ENCODE measurements around the gene RPL6. TPM values are rescaled to one million over a fixed set of nuclear protein-coding genes. Genes with fewer than 3 reads are reported as not detected.
A peak's percentile ranks its signal among the peaks of the same experiment; 100 is the strongest.

Gene RPL6
- polyA plus RNA-seq, 1 of the 3 experiments (the other 2 are of a cell fraction): 2,073 TPM

GRCh38 chr12:112386726-112387125 is 22.7 kb downstream of the RPL6 start:
- Histone ChIP-seq H2AFZ (ENCODE audit: low read depth) (peak overlapping the region; percentile 91), H4K20me1 (ENCODE audit: insufficient read depth) (no peaks in the 10 kb centered on the region), H3K4me2 (no peak overlapping the region), H3K9me3 (no peaks in the 10 kb centered on the region), H3K9ac (no peak overlapping the region), H3K4me3 (ENCODE audit: low read depth in 2 of 2, low read length in 1 of 2) (no peak overlapping the region), H3K36me3 (replicated peaks in 1 of 2; ENCODE audit: control insufficient read depth in 1 of 2, insufficient read depth in 2 of 2, low read length in 1 of 2) (no peaks in the 10 kb centered on the region), H3K79me2 (ENCODE audit: insufficient read depth) (peaks cover 4% of the 10 kb centered on the region; the same call in 1 of the 2 replicates), H3K27me3 (ENCODE audit: insufficient read depth) (no peaks in the 10 kb centered on the region), H3F3A (replicated peaks; ENCODE audit: insufficient read depth) (no peaks in the 10 kb centered on the region), H3K9me2 (no peaks in the 10 kb centered on the region), H3K4me1 (ENCODE audit: control insufficient read depth in 1 of 2, insufficient read depth in 2 of 2, low read depth in 1 of 2, low read length in 1 of 2) (no peaks in the 10 kb centered on the region; a peak in 1 of 4 replicates), H3K27ac (ENCODE audit: low read depth in 2 of 2, low read length in 1 of 2) (no peak overlapping the region; a peak in 1 of 4 replicates)
- DNase-seq: no peak
- WGBS (ENCODE audit: low lambda C conversion rate): 94% methylated on average over 3 of the region's 3 CpGs
- ChIA-PET POLR2A (interaction anchor here (0.6 to 2.0 kb wide), 2 partner anchors 86 to 189 kb away, joined by 3 to 7 read pairs; no protein-coding TSS in a partner anchor), CTCF (interaction anchor here (0.8 to 2.4 kb wide), 40 partner anchors 8 to 544 kb away, joined by 3 to 82 read pairs (median 4); partner anchors contain the start of genes ERP29, MAPKAPK5 and TMEM116)
- TF ChIP-seq EZH2phosphoT487 (IDR thresholded peaks at IDR 0.05; ENCODE audit: borderline replicate concordance, low read depth) (no peak), RFX5 (IDR thresholded peaks at IDR 0.05; ENCODE audit: low read length) (no peak), FOSL2 (IDR thresholded peaks at IDR 0.05; ENCODE audit: borderline replicate concordance, low read depth) (no peak), GATA2 (CRISPR knock-in tag; IDR thresholded peaks at IDR 0.05) (no peak), ZBTB33 (IDR thresholded peaks at IDR 0.05; ENCODE audit: borderline replicate concordance, low read depth) (no peak), MAX (IDR thresholded peaks at IDR 0.05; ENCODE audit: low read depth) (no peak), TEAD4 (IDR thresholded peaks at IDR 0.05; ENCODE audit: borderline replicate concordance, insufficient read depth) (no peak), SMC3 (IDR thresholded peaks at IDR 0.05; ENCODE audit: low read depth, low read length) (no peak), REST (IDR thresholded peaks at IDR 0.05; ENCODE audit: low read depth, low read length) (no peak), MEF2A (IDR thresholded peaks at IDR 0.05; ENCODE audit: borderline replicate concordance, low read depth) (no peak), FOXM1 (IDR thresholded peaks at IDR 0.05; ENCODE audit: low read depth) (no peak), USF2 (IDR thresholded peaks at IDR 0.05; ENCODE audit: borderline replicate concordance, low read depth, low read length) (no peak), GABPA (IDR thresholded peaks at IDR 0.05; ENCODE audit: low read depth) (no peak), RAD21 (IDR thresholded peaks at IDR 0.05; ENCODE audit: low read length) (no peak), EP300 (IDR thresholded peaks at IDR 0.05; ENCODE audit: borderline replicate concordance in 1 of 2, low read depth in 1 of 2, low read length in 1 of 2) (no peak), TAF1 (IDR thresholded peaks at IDR 0.05; ENCODE audit: borderline replicate concordance, low read depth, low read length) (no peak)
